Measurements from ENCODE around the gene CHI3L2. TPM values are rescaled to one million over a fixed set of nuclear protein-coding genes. Genes with fewer than 3 reads are reported as not detected.

The CHI3L2 gene
- total RNA-seq, 2 experiments from 2014 or later, result 9.2 to 10.4 TPM

GRCh38 chr1:111192658-111193519 lies 34.6 kb upstream of the CHI3L2 start:
- intact Hi-C loops (cut with micrococcal nuclease), result loop anchor here (5.0 kb wide), 1 partner anchor 34 kb away; the partner anchor contains the start of gene CHI3L2
- ATAC-seq (no peak), DNase-seq (no peak)
- Mint-ChIP-seq H3K27ac (peak overlapping the region; percentile 98), H3K27me3 (no peaks in the 10 kb centered on the region), H3K9me3 (no peaks in the 10 kb centered on the region), H3K4me1 (ENCODE audit: low read depth) (peaks cover 94% of the 10 kb centered on the region), H3K4me3 (peak overlapping the region; percentile 99), H3K36me3 (ENCODE audit: low read depth) (peaks cover 100% of the 10 kb centered on the region)
- CTCF ChIA-PET, result interaction anchor here (0.8 to 1.6 kb wide), 6 partner anchors 10 to 141 kb away, joined by 3 to 5 read pairs (median 4); no protein-coding TSS in a partner anchor
- TF ChIP-seq CTCF (IDR thresholded peaks at IDR 0.05), result no peak
- POLR2A ChIA-PET, result interaction anchor here (0.9 to 4.4 kb wide), 9 partner anchors 11 to 54 kb away, joined by 3 to 55 read pairs (median 4); no protein-coding TSS in a partner anchor

GRCh38 chr1:111193712-111194480 lies 33.6 kb upstream of the CHI3L2 start:
- Mint-ChIP-seq H3K4me3 (peak overlapping the region; percentile 99), H3K27ac (peak overlapping the region; percentile 98), H3K36me3 (ENCODE audit: low read depth) (peaks cover 100% of the 10 kb centered on the region), H3K9me3 (no peaks in the 10 kb centered on the region), H3K4me1 (ENCODE audit: low read depth) (peaks cover 84% of the 10 kb centered on the region), H3K27me3 (no peaks in the 10 kb centered on the region)
- DNase-seq (no peak), ATAC-seq (no peak)
- intact Hi-C loops (cut with micrococcal nuclease), result loop anchor here (5.0 kb wide), 1 partner anchor 33 kb away; the partner anchor contains the start of gene CHI3L2
- no peak for TF ChIP-seq CTCF (IDR thresholded peaks at IDR 0.05)
- CTCF ChIA-PET, result interaction anchor here (0.6 to 8.8 kb wide), 5 partner anchors 24 to 140 kb away, joined by 3 to 150 read pairs (median 4); no protein-coding TSS in a partner anchor
- POLR2A ChIA-PET, result interaction anchor here (0.9 to 4.4 kb wide), 9 partner anchors 9 to 55 kb away, joined by 3 to 55 read pairs (median 4); partner anchors contain the start of gene CHI3L2

- Mint-ChIP-seq H3K27ac (peak overlapping the region; percentile 98), H3K36me3 (ENCODE audit: low read depth) (peaks cover 100% of the 10 kb centered on the region), H3K4me1 (ENCODE audit: low read depth) (peaks cover 74% of the 10 kb centered on the region), H3K27me3 (no peaks in the 10 kb centered on the region), H3K4me3 (peak overlapping the region; percentile 99), H3K9me3 (no peaks in the 10 kb centered on the region)
- ChIA-PET POLR2A (interaction anchor here (1.0 to 10.4 kb wide), 3 partner anchors 12 to 33 kb away, joined by 3 to 245 read pairs (median 4); partner anchors contain the start of gene CHI3L2), CTCF (interaction anchor here (0.6 to 8.8 kb wide), 5 partner anchors 12 to 164 kb away, joined by 3 to 150 read pairs (median 7); no protein-coding TSS in a partner anchor)
- ATAC-seq, result no peak
- intact Hi-C loops (cut with micrococcal nuclease), result loop anchor here (5.0 kb wide), 1 partner anchor 48 kb away; no protein-coding TSS in a partner anchor
- TF ChIP-seq CTCF (IDR thresholded peaks at IDR 0.05), result no peak
- DNase-seq, result no peak
Observed at GRCh38 chr1:111195002-111195684, 32.4 kb upstream of the CHI3L2 start.

- Mint-ChIP-seq H3K4me3 (peak overlapping the region; percentile 99), H3K27ac (peak overlapping the region; percentile 98), H3K4me1 (ENCODE audit: low read depth) (peaks cover 71% of the 10 kb centered on the region), H3K27me3 (no peaks in the 10 kb centered on the region), H3K36me3 (ENCODE audit: low read depth) (peaks cover 100% of the 10 kb centered on the region), H3K9me3 (no peaks in the 10 kb centered on the region)
- intact Hi-C loops (cut with micrococcal nuclease), result loop anchor here (5.0 kb wide), 1 partner anchor 49 kb away; no protein-coding TSS in a partner anchor
- DNase-seq, result no peak
- TF ChIP-seq CTCF (IDR thresholded peaks at IDR 0.05), result no peak
- ChIA-PET POLR2A (interaction anchor here (0.8 to 10.4 kb wide), 7 partner anchors 8 to 36 kb away, joined by 3 to 245 read pairs (median 4); no protein-coding TSS in a partner anchor), CTCF (interaction anchor here (0.8 to 8.8 kb wide), 8 partner anchors 9 to 165 kb away, joined by 3 to 150 read pairs (median 4); partner anchors contain the start of gene CHI3L2)
- ATAC-seq, result no peak
Observed at GRCh38 chr1:111196213-111196612, 31.3 kb upstream of the CHI3L2 start.

Data from activated CD8-positive, alpha-beta T cell treated with anti-CD3 and anti-CD28 coated beads for 36 hours (primary cell).